Lower leg skin (tissue), 3 donors: ENCODE measurements around the gene PPP1R9B.

Source experiments
- POLR2A ChIP-seq, 2 donors: fragments of 450-650 bp; IDR thresholded peaks; one replicate each; pipeline ENCODE4 v1.6.1; 2016 to 2017; ENCODE audit warnings: antibody characterized with exemption in 2 of 2, mild to moderate bottlenecking in 1 of 2, moderate library complexity in 1 of 2
- TF ChIP-seq, protein P1 (sequence below), 3 donors: fragments of 450-650 bp; IDR thresholded peaks; one replicate each; pipeline ENCODE4 v1.5.1; 2016; ENCODE audit warnings: antibody characterized with exemption in 3 of 3, mild to moderate bottlenecking in 3 of 3, moderate library complexity in 2 of 3

DNA sequence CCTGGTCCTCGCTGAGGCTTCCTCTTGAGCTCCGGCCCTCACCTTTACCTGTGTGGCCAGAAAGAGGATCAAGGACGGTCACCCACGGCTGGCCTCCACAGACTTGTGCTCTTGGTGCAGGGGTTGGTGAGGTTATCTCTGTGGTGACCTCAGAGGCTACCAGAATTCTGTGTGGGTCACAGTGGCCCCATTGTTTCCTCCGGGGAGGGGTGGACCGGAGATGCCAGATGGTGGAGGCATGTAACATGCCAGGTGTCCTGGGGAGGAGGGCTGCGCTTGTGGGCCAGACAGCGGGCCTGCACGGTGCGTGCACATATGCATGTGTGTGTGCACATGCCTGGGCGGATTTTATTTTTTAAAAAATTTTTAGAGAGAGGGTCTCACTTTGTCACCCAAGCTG lies 21.7 kb upstream of the PPP1R9B start:
- TF ChIP-seq, protein P1, sequence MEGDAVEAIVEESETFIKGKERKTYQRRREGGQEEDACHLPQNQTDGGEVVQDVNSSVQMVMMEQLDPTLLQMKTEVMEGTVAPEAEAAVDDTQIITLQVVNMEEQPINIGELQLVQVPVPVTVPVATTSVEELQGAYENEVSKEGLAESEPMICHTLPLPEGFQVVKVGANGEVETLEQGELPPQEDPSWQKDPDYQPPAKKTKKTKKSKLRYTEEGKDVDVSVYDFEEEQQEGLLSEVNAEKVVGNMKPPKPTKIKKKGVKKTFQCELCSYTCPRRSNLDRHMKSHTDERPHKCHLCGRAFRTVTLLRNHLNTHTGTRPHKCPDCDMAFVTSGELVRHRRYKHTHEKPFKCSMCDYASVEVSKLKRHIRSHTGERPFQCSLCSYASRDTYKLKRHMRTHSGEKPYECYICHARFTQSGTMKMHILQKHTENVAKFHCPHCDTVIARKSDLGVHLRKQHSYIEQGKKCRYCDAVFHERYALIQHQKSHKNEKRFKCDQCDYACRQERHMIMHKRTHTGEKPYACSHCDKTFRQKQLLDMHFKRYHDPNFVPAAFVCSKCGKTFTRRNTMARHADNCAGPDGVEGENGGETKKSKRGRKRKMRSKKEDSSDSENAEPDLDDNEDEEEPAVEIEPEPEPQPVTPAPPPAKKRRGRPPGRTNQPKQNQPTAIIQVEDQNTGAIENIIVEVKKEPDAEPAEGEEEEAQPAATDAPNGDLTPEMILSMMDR (IDR thresholded peaks at IDR 0.05) = no peak
- no peak for TF ChIP-seq POLR2A (IDR thresholded peaks at IDR 0.05)
